ENCODE data around the gene LST1. TPM values are rescaled to one million over a fixed set of nuclear protein-coding genes. Genes with fewer than 3 reads are reported as not detected.

The LST1 gene
- total RNA-seq, 4 donors from 2014 or later: 16.3 to 34.2 (median 19.2) TPM

GRCh38 chr6:31578184-31579118 is 7.6 kb upstream of the LST1 start:
- ATAC-seq (ENCODE audit: low FRiP score) (no peak), DNase-seq (ENCODE audit: low spot score) (no peak)
- no peak for TF ChIP-seq CTCF (IDR thresholded peaks at IDR 0.05)

GRCh38 chr6:31579119-31579505 is 7.0 kb upstream of the LST1 start:
- no peak for TF ChIP-seq CTCF (IDR thresholded peaks at IDR 0.05)
- DNase-seq (ENCODE audit: low spot score) (no peak), ATAC-seq (ENCODE audit: low FRiP score) (no peak)

GRCh38 chr6:31579546-31580437 is 6.3 kb upstream of the LST1 start:
- TF ChIP-seq CTCF (IDR thresholded peaks at IDR 0.05): no peak
- no peak for DNase-seq (ENCODE audit: low spot score)
- ATAC-seq (ENCODE audit: low FRiP score): no peak

- no peak for TF ChIP-seq CTCF (IDR thresholded peaks at IDR 0.05)
- DNase-seq (ENCODE audit: low spot score) (no peak), ATAC-seq (ENCODE audit: low FRiP score) (no peak)
Measured at GRCh38 chr6:31580438-31580740, 5.7 kb upstream of the LST1 start.

- ATAC-seq (ENCODE audit: low FRiP score): peak; percentile 97
- TF ChIP-seq CTCF (IDR thresholded peaks at IDR 0.05): peak in 2 of 3 donors; percentile 74 to 78
- peak; percentile 75 for DNase-seq (ENCODE audit: low spot score)
Measured at GRCh38 chr6:31580807-31581433, 5.2 kb upstream of the LST1 start.

GRCh38 chr6:31581434-31582229 is 4.4 kb upstream of the LST1 start:
- ATAC-seq (ENCODE audit: low FRiP score) (no peak), DNase-seq (ENCODE audit: low spot score) (no peak)
- no peak for TF ChIP-seq CTCF (IDR thresholded peaks at IDR 0.05)
